MM.1S (cell line): Measurements from ENCODE around the gene ARHGEF12.

Experiments used
- DNase-seq: peaks from one replicate; pipeline ENCODE4 v3.0.0-alpha.2; 2015
- H2AFZ ChIP-seq: fragments of 300-600 bp; sonication (generic); 2 replicates; pipeline ENCODE4 v1.6.0; 2016; ENCODE audit warnings: antibody characterized with exemption, low read length
- H3F3A ChIP-seq: fragments of 300-600 bp; sonication (generic); 2 replicates; pipeline ENCODE4 v1.6.1; 2016; ENCODE audit warnings: mild to moderate bottlenecking, antibody characterized with exemption, low read length, moderate library complexity, mixed read lengths; ENCODE audit not compliant: insufficient read depth
- H3K27ac ChIP-seq: fragments of 300-600 bp; sonication (generic); 2 replicates; pipeline ENCODE4 v1.5.1; 2016; ENCODE audit warnings: mild to moderate bottlenecking, low read length
- H3K27me3 ChIP-seq: fragments of 300-600 bp; sonication (generic); replicated peaks from 2 replicates; pipeline ENCODE4 v1.6.0; 2016; ENCODE audit warnings: low read length; ENCODE audit not compliant: insufficient read depth
- H3K36me3 ChIP-seq: fragments of 300-600 bp; sonication (generic); replicated peaks from 2 replicates; pipeline ENCODE4 v1.6.1; 2016; ENCODE audit warnings: mild to moderate bottlenecking, low read length, mixed read lengths; ENCODE audit not compliant: insufficient read depth
- H3K4me1 ChIP-seq: fragments of 300-600 bp; sonication (generic); 2 replicates; pipeline ENCODE4 v1.6.1; 2016; ENCODE audit warnings: low read length, mixed read lengths
- H3K4me2 ChIP-seq: fragments of 300-600 bp; sonication (generic); 2 replicates; pipeline ENCODE4 v1.6.0; 2016; ENCODE audit warnings: low read depth, low read length
- H3K4me3 ChIP-seq: fragments of 300-600 bp; sonication (generic); 2 replicates; pipeline ENCODE4 v1.5.1; 2016; ENCODE audit warnings: low read length, mixed read lengths
- H3K79me2 ChIP-seq: fragments of 300-600 bp; sonication (generic); 2 replicates; pipeline ENCODE4 v1.6.1; 2016; ENCODE audit warnings: mixed run types, low read length, mixed read lengths
- H3K9ac ChIP-seq: fragments of 300-600 bp; sonication (generic); 2 replicates; pipeline ENCODE4 v1.6.1; 2016; ENCODE audit warnings: low read length, mixed read lengths
- H3K9me2 ChIP-seq: fragments of 300-600 bp; sonication (generic); replicated peaks from 2 replicates; pipeline ENCODE4 v1.6.1; 2016; ENCODE audit warnings: mild to moderate bottlenecking, low read length, mixed read lengths; ENCODE audit not compliant: insufficient read depth
- H3K9me3 ChIP-seq: fragments of 300-600 bp; sonication (generic); replicated peaks from 2 replicates; pipeline ENCODE4 v1.6.1; 2016; ENCODE audit warnings: mild to moderate bottlenecking, low read length, mixed read lengths; ENCODE audit not compliant: insufficient read depth
- H4K20me1 ChIP-seq: fragments of 300-600 bp; sonication (generic); 2 replicates; pipeline ENCODE4 v1.6.1; 2016; ENCODE audit warnings: mild to moderate bottlenecking, low read length, moderate library complexity, mixed read lengths; ENCODE audit not compliant: insufficient read depth
- CTCF ChIP-seq: fragments of 300-600 bp; sonication (generic); IDR thresholded peaks from 2 replicates; pipeline ENCODE4 v1.5.1; 2016; ENCODE audit warnings: antibody characterized with exemption, low read length, mixed read lengths
- EZH2 ChIP-seq: fragments of 300-600 bp; sonication (generic); optimal IDR thresholded peaks from 2 replicates; pipeline ENCODE3; 2017; ENCODE audit warnings: low read depth, mild to moderate bottlenecking, antibody characterized with exemption, low read length, mixed read lengths
- EZH2phosphoT487 ChIP-seq: fragments of 300-600 bp; sonication (generic); IDR thresholded peaks from 2 replicates; pipeline ENCODE4 v1.6.1; 2018; ENCODE audit warnings: antibody characterized with exemption, low read length

The ARHGEF12 gene

GRCh38 chr11:120538707-120539106 lies 202.5 kb downstream of the ARHGEF12 start:
- H2AFZ ChIP-seq: no peak overlapping the region
- no peak overlapping the region for H3K9ac ChIP-seq
- H3K4me2 ChIP-seq: no peak overlapping the region
- DNase-seq: no peak
- no peaks in the 10 kb centered on the region for H3K36me3 ChIP-seq
- no peak for TF ChIP-seq EZH2phosphoT487
- TF ChIP-seq CTCF: no peak
- no peak for TF ChIP-seq EZH2
- no peaks in the 10 kb centered on the region for H3F3A ChIP-seq
- no peaks in the 10 kb centered on the region for H4K20me1 ChIP-seq
- H3K27ac ChIP-seq: no peak overlapping the region
- H3K79me2 ChIP-seq: no peaks in the 10 kb centered on the region
- no peak overlapping the region for H3K4me3 ChIP-seq
- no peaks in the 10 kb centered on the region for H3K9me3 ChIP-seq
- H3K27me3 ChIP-seq: no peaks in the 10 kb centered on the region
- no peaks in the 10 kb centered on the region for H3K4me1 ChIP-seq
- H3K9me2 ChIP-seq: no peaks in the 10 kb centered on the region
